Left hindlimb (tissue), 1 donor: ENCODE measurements around the gene PTMS.

ENCODE experiments used
- DNase-seq: peaks from one replicate; pipeline ENCODE4 v3.0.0-alpha.2; 2018

Gene PTMS

GRCh38 chr12:6772726-6773589 lies 6.8 kb downstream of the PTMS start:
- DNase-seq, result no peak

- DNase-seq, result no peak
Measured at GRCh38 chr12:6773590-6774351, 7.6 kb downstream of the PTMS start.

- no peak for DNase-seq
Measured at GRCh38 chr12:6774499-6775062, 8.4 kb downstream of the PTMS start.

GRCh38 chr12:6775185-6776174 lies 9.3 kb downstream of the PTMS start:
- DNase-seq, result no peak

- no peak for DNase-seq
Measured at GRCh38 chr12:6777386-6777785, 11.2 kb downstream of the PTMS start.

- DNase-seq, result no peak
Measured at GRCh38 chr12:6778217-6778573, 12.0 kb downstream of the PTMS start.

- peak; percentile 96 for DNase-seq
Measured at GRCh38 chr12:6778574-6779550, 12.7 kb downstream of the PTMS start.

GRCh38 chr12:6779708-6780432 lies 13.7 kb downstream of the PTMS start:
- DNase-seq, result no peak

GRCh38 chr12:6780573-6780972 lies 14.4 kb downstream of the PTMS start:
- DNase-seq, result no peak

- no peak for DNase-seq
Measured at GRCh38 chr12:6782119-6782518, 16.0 kb downstream of the PTMS start.

GRCh38 chr12:6782850-6783566 lies 16.8 kb downstream of the PTMS start:
- DNase-seq, result no peak

GRCh38 chr12:6783828-6784227 lies 17.7 kb downstream of the PTMS start:
- no peak for DNase-seq

GRCh38 chr12:6784296-6784695 lies 18.1 kb downstream of the PTMS start:
- DNase-seq, result no peak

GRCh38 chr12:6784761-6785160 lies 18.6 kb downstream of the PTMS start:
- no peak for DNase-seq

- DNase-seq, result no peak
Measured at GRCh38 chr12:6786416-6787094, 20.4 kb downstream of the PTMS start.

- no peak for DNase-seq
Measured at GRCh38 chr12:6787309-6787708, 21.1 kb downstream of the PTMS start.

- DNase-seq, result no peak
Measured at GRCh38 chr12:6788972-6789924, 23.1 kb downstream of the PTMS start, which contains the start of gene CD4. Gene CD4, plus strand, starts transcription at chr12:6789528. Its CDS starts 10,611 bp downstream, at chr12:6800139.
